Panc1 (cell line): ENCODE data around the gene GTSE1. TPM values are rescaled to one million over a fixed set of nuclear protein-coding genes. Genes with fewer than 3 reads are reported as not detected.
A peak's percentile ranks its signal among the peaks of the same experiment; 100 is the strongest.

Experiments used
- ATAC-seq: fragments of 200-7000 bp; cut with Tn5 transposase; 2 replicates; pipeline ENCODE4 v1.9.1; 2020; ENCODE audit warnings: mild to moderate bottlenecking, moderate library complexity
- Bru-seq: library from RNA; stranded (reverse); fragments of 400-500 nt; gene quantifications from one replicate; lab custom pipeline; 2021; lab: Mats Ljungman, UMichigan
- BruChase-seq, 2 experiments: library from RNA; stranded (reverse); fragments of 400-500 nt; gene quantifications; one replicate each; lab custom pipeline; 2021; lab: Mats Ljungman, UMichigan
- BruUV-seq: library from RNA; stranded (reverse); fragments of 400-500 nt; replicated peaks from 2 replicates; lab custom pipeline; 2021; lab: Mats Ljungman, UMichigan
- CTCF ChIA-PET: fragments of 300-600 bp; sonication (Branson Sonifier 250); formaldehyde crosslinking; loops from one replicate; lab custom pipeline; 2022; ENCODE audit warnings: antibody characterized with exemption; lab: Charles Lee
- POLR2A ChIA-PET: fragments of 300-600 bp; sonication (Branson Sonifier 250); formaldehyde crosslinking; loops from one replicate; lab custom pipeline; 2022; ENCODE audit warnings: antibody characterized with exemption; lab: Charles Lee
- DNase-seq: peaks from one replicate; pipeline ENCODE4 v3.0.0-alpha.2; 2010; ENCODE audit warnings: low read depth, low spot score
- H3K27ac ChIP-seq: 2 replicates; pipeline ENCODE4 v1.5.1; 2011; ENCODE audit warnings: mild to moderate bottlenecking, low read length, inconsistent platforms
- H3K27me3 ChIP-seq: fragments of 200-500 bp; sonication (Bioruptor generic); 2 replicates; pipeline ENCODE4 v1.6.0; 2014; ENCODE audit warnings: low read length, inconsistent platforms; ENCODE audit not compliant: control insufficient read depth, insufficient read depth
- H3K36me3 ChIP-seq: fragments of 200-500 bp; sonication (Bioruptor generic); 2 replicates; pipeline ENCODE4 v1.5.1; 2014; ENCODE audit warnings: inconsistent platforms, mild to moderate bottlenecking, low read length, moderate library complexity; ENCODE audit not compliant: control insufficient read depth, insufficient read depth
- H3K4me1 ChIP-seq: 2 replicates; pipeline ENCODE4 v1.5.1; 2011; ENCODE audit warnings: inconsistent platforms, mild to moderate bottlenecking, low read length, moderate library complexity; ENCODE audit not compliant: control insufficient read depth, insufficient read depth
- H3K4me3 ChIP-seq, 2 experiments: 2 replicates each; pipeline ENCODE4 v1.5.1; 2011 to 2012; ENCODE audit warnings: low read depth in 2 of 2, low read length in 2 of 2, mild to moderate bottlenecking in 2 of 2, inconsistent platforms in 1 of 2, moderate library complexity in 1 of 2
- H3K9me3 ChIP-seq: fragments of 200-500 bp; sonication (Bioruptor generic); 2 replicates; pipeline ENCODE4 v1.5.1; 2014; ENCODE audit warnings: low read depth, mild to moderate bottlenecking, inconsistent platforms, low read length, moderate library complexity; ENCODE audit not compliant: control insufficient read depth, insufficient read depth
- CTCF ChIP-seq: fragments of 450-650 bp; IDR thresholded peaks from 2 replicates; pipeline ENCODE4 v1.5.1; 2017; ENCODE audit warnings: mild to moderate bottlenecking
- POLR2AphosphoS5 ChIP-seq: IDR thresholded peaks from 2 replicates; pipeline ENCODE4 v1.6.1; 2012; ENCODE audit warnings: mild to moderate bottlenecking, low read depth, low read length, moderate library complexity
- SIN3A ChIP-seq: IDR thresholded peaks from 2 replicates; pipeline ENCODE4 v1.6.1; 2012; ENCODE audit warnings: low read depth, mild to moderate bottlenecking, low read length, moderate library complexity, borderline replicate concordance; ENCODE audit not compliant: insufficient read depth
- TCF7L2 ChIP-seq: IDR thresholded peaks from 2 replicates; pipeline ENCODE4 v1.6.1; 2011; ENCODE audit warnings: mild to moderate bottlenecking, low read depth, low read length, inconsistent platforms
- in situ Hi-C: cut with HindIII; loops from 2 replicates; pipeline ENCODE4 v1.10.0; 2016; ENCODE audit warnings: low sequenced_read_pairs, low pct_unique_long_range_greater_than_20kb
- intact Hi-C: fragments of 100-400 bp; cut with micrococcal nuclease; formaldehyde crosslinking; loops from one replicate; pipeline ENCODE4 v1.10.0; 2022; ENCODE audit not compliant: unreplicated experiment
- long read RNA-seq: library from polyadenylated mRNA; unstranded; transcript quantifications from one replicate; pipeline ENCODE4 v2.0.0, GENCODE V29; 2021; ENCODE audit not compliant: unreplicated experiment
- polyA plus RNA-seq: library from polyadenylated mRNA; unstranded; fragments of >200 nt; gene quantifications from one replicate; pipeline ENCODE4 v1.2.1, GENCODE V29; 2012; ENCODE audit warnings: missing spikeins; ENCODE audit not compliant: insufficient read length
- total RNA-seq: library from RNA; stranded (reverse); gene quantifications from one replicate; pipeline ENCODE4 v1.2.1, GENCODE V29; 2021; ENCODE audit not compliant: unreplicated experiment
- TF ChIP-seq, protein P1 (sequence below), 2 experiments: IDR thresholded peaks; 2 replicates each; pipeline ENCODE4 v1.6.1; 2011 to 2012; ENCODE audit warnings: low read depth in 2 of 2, control low read depth in 1 of 2, low read length in 1 of 2, mild to moderate bottlenecking in 1 of 2, moderate library complexity in 1 of 2; ENCODE audit not compliant: insufficient read depth in 1 of 2

GTSE1 gene, protein sequence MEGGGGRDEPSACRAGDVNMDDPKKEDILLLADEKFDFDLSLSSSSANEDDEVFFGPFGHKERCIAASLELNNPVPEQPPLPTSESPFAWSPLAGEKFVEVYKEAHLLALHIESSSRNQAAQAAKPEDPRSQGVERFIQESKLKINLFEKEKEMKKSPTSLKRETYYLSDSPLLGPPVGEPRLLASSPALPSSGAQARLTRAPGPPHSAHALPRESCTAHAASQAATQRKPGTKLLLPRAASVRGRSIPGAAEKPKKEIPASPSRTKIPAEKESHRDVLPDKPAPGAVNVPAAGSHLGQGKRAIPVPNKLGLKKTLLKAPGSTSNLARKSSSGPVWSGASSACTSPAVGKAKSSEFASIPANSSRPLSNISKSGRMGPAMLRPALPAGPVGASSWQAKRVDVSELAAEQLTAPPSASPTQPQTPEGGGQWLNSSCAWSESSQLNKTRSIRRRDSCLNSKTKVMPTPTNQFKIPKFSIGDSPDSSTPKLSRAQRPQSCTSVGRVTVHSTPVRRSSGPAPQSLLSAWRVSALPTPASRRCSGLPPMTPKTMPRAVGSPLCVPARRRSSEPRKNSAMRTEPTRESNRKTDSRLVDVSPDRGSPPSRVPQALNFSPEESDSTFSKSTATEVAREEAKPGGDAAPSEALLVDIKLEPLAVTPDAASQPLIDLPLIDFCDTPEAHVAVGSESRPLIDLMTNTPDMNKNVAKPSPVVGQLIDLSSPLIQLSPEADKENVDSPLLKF
- total RNA-seq (36.2 TPM), Bru-seq, nascent RNA (percentile 70 among the genes with signal in this experiment), BruChase-seq, experiment 1, labeled RNA remaining after a 2-hour chase (percentile 71 among the genes with signal in this experiment), BruChase-seq, experiment 2, labeled RNA remaining after a 6-hour chase (percentile 76 among the genes with signal in this experiment)
- 14.8 TPM for polyA plus RNA-seq
- long read RNA-seq, transcript GTSE1-201 (12 exons, 3,112 nt) = major isoform, 5 of 52 reads
- long read RNA-seq, partial matches to known transcripts = 31 of 52 reads
- long read RNA-seq, other reads (novel, unspliced or antisense) = 16 of 52 reads

DNA sequence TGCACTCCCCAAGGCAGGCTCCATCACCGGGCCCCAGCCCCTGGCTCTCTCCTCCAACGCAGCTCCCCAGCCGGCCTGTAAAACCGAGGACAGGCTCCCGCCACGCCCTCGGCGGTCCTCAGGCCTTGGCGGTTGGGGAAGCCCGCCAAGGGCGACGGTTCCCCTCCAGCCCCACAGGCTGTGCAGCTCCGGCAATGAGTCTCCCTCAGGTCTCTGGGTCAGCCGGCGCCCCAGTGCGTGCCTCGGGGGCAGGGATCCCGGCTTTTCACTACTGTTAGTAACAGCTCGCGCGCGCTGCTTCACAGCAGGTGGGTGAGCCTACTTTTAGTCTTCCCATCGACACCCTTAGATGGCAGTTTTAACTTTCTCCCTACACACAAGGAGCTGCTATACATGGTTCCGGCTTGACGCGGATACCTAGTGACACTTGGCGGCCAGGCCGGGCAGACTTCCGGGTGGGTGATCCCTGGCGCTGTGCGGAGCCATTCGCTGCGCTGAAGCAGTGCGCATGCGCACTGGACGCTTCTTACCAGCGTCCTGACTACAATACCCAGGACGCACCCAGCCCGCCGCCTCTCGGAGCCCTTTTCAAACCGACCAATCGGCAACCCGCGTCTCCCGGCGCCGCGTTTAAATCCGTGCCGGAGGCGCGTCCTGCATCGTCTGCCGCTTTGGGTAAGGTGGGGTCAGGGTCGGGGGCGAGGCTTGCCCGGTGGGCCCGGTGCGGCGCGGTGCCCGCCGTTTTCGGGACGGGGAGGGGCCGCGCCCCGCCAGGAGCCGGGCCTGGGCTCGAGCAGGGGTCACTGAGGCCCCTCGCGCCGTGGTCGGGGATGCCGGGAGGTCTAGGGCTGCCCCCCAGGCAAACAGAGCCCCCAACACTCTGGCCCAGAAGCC lies at the start of gene GTSE1:
TSS of gene GTSE1 (plus strand) at position 614 of the 894 bp plus-strand sequence. CDS start 531 bp downstream, outside the sequence.
- H3K9me3 ChIP-seq = no peaks in the 10 kb centered on the region
- intact Hi-C loops (loop anchor here (5.0 kb wide), 1 partner anchor 174 kb away; no protein-coding TSS in a partner anchor), in situ Hi-C loops (no loop called here)
- no peaks in the 10 kb centered on the region; the same call in 1 of the 2 replicates for H3K4me1 ChIP-seq
- peaks cover 6% of the 10 kb centered on the region for H3K36me3 ChIP-seq
- TF ChIP-seq TCF7L2 (no peak), POLR2AphosphoS5 (peak; percentile 22; the same call in 1 of the 2 replicates), CTCF (no peak), SIN3A (peak; percentile 95)
- H3K4me3 ChIP-seq = peak within 1 kb of the TSS; percentile 73 to 74
- H3K27me3 ChIP-seq = no peaks in the 10 kb centered on the region
- DNase-seq (peak; percentile 87), ATAC-seq (peak; percentile 98)
- BruUV-seq = no TSS peak
- ChIA-PET CTCF (no interaction called here), POLR2A (no interaction called here)
- peak within 1 kb of the TSS; percentile 82 for H3K27ac ChIP-seq

- intact Hi-C loops = no loop called here
- CTCF ChIA-PET = no interaction called here
Measured at GRCh38 chr22:46247443-46247975, 49.2 kb upstream of the GTSE1 start.

More at GRCh38 chr22:46247443-46247975, 49.2 kb upstream of the GTSE1 start:
- H3K27ac ChIP-seq = no peak overlapping the region
- BruUV-seq = no TSS peak
- H3K36me3 ChIP-seq = no peaks in the 10 kb centered on the region
- H3K27me3 ChIP-seq = no peaks in the 10 kb centered on the region
- DNase-seq (no peak), ATAC-seq (no peak)
- H3K4me1 ChIP-seq = peaks cover 7% of the 10 kb centered on the region; the same call in 1 of the 2 replicates
- H3K9me3 ChIP-seq = no peaks in the 10 kb centered on the region
- no peak overlapping the region for H3K4me3 ChIP-seq
- TF ChIP-seq, protein P1, sequence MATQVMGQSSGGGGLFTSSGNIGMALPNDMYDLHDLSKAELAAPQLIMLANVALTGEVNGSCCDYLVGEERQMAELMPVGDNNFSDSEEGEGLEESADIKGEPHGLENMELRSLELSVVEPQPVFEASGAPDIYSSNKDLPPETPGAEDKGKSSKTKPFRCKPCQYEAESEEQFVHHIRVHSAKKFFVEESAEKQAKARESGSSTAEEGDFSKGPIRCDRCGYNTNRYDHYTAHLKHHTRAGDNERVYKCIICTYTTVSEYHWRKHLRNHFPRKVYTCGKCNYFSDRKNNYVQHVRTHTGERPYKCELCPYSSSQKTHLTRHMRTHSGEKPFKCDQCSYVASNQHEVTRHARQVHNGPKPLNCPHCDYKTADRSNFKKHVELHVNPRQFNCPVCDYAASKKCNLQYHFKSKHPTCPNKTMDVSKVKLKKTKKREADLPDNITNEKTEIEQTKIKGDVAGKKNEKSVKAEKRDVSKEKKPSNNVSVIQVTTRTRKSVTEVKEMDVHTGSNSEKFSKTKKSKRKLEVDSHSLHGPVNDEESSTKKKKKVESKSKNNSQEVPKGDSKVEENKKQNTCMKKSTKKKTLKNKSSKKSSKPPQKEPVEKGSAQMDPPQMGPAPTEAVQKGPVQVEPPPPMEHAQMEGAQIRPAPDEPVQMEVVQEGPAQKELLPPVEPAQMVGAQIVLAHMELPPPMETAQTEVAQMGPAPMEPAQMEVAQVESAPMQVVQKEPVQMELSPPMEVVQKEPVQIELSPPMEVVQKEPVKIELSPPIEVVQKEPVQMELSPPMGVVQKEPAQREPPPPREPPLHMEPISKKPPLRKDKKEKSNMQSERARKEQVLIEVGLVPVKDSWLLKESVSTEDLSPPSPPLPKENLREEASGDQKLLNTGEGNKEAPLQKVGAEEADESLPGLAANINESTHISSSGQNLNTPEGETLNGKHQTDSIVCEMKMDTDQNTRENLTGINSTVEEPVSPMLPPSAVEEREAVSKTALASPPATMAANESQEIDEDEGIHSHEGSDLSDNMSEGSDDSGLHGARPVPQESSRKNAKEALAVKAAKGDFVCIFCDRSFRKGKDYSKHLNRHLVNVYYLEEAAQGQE (IDR thresholded peaks at IDR 0.05; ENCODE audit: insufficient read depth in 1 of 2, low read depth in 2 of 2, low read length in 1 of 2) = no peak
- no peak for TF ChIP-seq TCF7L2
- TF ChIP-seq CTCF = no peak
- TF ChIP-seq POLR2AphosphoS5 = no peak
- no peak for TF ChIP-seq SIN3A
- POLR2A ChIA-PET = no interaction called here
- in situ Hi-C loops = no loop called here
